C4-2B (cell line): Measurements from ENCODE around the gene RPL29.

ENCODE experiments used
- ZFX ChIP-seq: fragments of 450-650 bp; IDR thresholded peaks from 2 replicates; pipeline ENCODE4 v1.6.1; 2017
- TF ChIP-seq, protein P1 (sequence below): fragments of 450-650 bp; conservative IDR thresholded peaks from 2 replicates; pipeline ENCODE4 v1.5.1; 2017; ENCODE audit warnings: mild to moderate bottlenecking

DNA sequence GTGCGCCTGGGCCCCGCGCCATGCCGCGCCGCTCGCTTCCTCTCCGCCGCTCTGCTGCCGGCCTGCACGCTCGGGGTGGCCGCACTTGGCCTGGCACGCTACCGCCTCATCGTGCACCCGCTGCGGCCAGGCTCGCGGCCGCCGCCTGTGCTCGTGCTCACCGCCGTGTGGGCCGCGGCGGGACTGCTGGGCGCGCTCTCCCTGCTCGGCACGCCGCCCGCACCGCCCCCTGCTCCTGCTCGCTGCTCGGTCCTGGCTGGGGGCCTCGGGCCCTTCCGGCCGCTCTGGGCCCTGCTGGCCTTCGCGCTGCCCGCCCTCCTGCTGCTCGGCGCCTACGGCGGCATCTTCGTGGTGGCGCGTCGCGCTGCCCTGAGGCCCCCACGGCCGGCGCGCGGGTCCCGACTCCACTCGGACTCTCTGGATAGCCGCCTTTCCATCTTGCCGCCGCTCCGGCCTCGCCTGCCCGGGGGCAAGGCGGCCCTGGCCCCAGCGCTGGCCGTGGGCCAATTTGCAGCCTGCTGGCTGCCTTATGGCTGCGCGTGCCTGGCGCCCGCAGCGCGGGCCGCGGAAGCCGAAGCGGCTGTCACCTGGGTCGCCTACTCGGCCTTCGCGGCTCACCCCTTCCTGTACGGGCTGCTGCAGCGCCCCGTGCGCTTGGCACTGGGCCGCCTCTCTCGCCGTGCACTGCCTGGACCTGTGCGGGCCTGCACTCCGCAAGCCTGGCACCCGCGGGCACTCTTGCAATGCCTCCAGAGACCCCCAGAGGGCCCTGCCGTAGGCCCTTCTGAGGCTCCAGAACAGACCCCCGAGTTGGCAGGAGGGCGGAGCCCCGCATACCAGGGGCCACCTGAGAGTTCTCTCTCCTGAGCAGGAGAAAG lies 39.6 kb downstream of the RPL29 start:
- TF ChIP-seq, protein P1, sequence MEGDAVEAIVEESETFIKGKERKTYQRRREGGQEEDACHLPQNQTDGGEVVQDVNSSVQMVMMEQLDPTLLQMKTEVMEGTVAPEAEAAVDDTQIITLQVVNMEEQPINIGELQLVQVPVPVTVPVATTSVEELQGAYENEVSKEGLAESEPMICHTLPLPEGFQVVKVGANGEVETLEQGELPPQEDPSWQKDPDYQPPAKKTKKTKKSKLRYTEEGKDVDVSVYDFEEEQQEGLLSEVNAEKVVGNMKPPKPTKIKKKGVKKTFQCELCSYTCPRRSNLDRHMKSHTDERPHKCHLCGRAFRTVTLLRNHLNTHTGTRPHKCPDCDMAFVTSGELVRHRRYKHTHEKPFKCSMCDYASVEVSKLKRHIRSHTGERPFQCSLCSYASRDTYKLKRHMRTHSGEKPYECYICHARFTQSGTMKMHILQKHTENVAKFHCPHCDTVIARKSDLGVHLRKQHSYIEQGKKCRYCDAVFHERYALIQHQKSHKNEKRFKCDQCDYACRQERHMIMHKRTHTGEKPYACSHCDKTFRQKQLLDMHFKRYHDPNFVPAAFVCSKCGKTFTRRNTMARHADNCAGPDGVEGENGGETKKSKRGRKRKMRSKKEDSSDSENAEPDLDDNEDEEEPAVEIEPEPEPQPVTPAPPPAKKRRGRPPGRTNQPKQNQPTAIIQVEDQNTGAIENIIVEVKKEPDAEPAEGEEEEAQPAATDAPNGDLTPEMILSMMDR = no peak
- no peak for TF ChIP-seq ZFX
